Endothelial cell of umbilical vein (primary cell): ENCODE measurements around the gene GLRA2.

ENCODE experiments used
- CTCF ChIP-seq, 2 donors: IDR thresholded peaks; 1 replicate in 1 of 2; 2 replicates in 1 of 2; pipeline ENCODE4 v1.5.1; 2011; ENCODE audit warnings: low read length in 2 of 2, mild to moderate bottlenecking in 2 of 2, moderate library complexity in 2 of 2, control low read depth in 1 of 2, inconsistent platforms in 1 of 2, low read depth in 1 of 2; ENCODE audit not compliant: insufficient read depth in 1 of 2; ENCODE audit errors: extremely low read depth in 1 of 2
- EZH2 ChIP-seq: IDR thresholded peaks from 2 replicates; pipeline ENCODE4 v1.6.1; 2012; ENCODE audit warnings: borderline replicate concordance, low read depth, mild to moderate bottlenecking, moderate library complexity, low read length, inconsistent platforms; ENCODE audit not compliant: severe bottlenecking
- FOS ChIP-seq: IDR thresholded peaks from 2 replicates; pipeline ENCODE4 v1.6.1; 2011; ENCODE audit warnings: mild to moderate bottlenecking, low read length, moderate library complexity, borderline replicate concordance; ENCODE audit not compliant: insufficient read depth
- GATA2 ChIP-seq: IDR thresholded peaks from 2 replicates; pipeline ENCODE4 v1.7.0; 2011; ENCODE audit warnings: low read depth, mild to moderate bottlenecking, moderate library complexity, mixed read lengths, low read length; ENCODE audit not compliant: insufficient read length, insufficient read depth
- JUN ChIP-seq: IDR thresholded peaks from 2 replicates; pipeline ENCODE4 v1.6.1; 2011; ENCODE audit warnings: borderline replicate concordance, low read depth; ENCODE audit not compliant: insufficient read length, insufficient read depth
- MAX ChIP-seq: IDR thresholded peaks from 2 replicates; pipeline ENCODE4 v1.6.1; 2011; ENCODE audit not compliant: insufficient read depth, insufficient read length
- MYC ChIP-seq: IDR thresholded peaks from one replicate; pipeline ENCODE4 v1.6.1; 2011; ENCODE audit warnings: mild to moderate bottlenecking, low read depth, low read length
- POLR2A ChIP-seq: IDR thresholded peaks from 2 replicates; pipeline ENCODE4 v1.6.1; 2012; ENCODE audit warnings: low read depth, mild to moderate bottlenecking, control low read depth, low read length
- POLR2AphosphoS5 ChIP-seq: IDR thresholded peaks from 2 replicates; pipeline ENCODE4 v1.6.1; 2012; ENCODE audit warnings: low read depth, mild to moderate bottlenecking, control low read depth, low read length, moderate library complexity; ENCODE audit not compliant: insufficient read depth

GRCh38 chrX:14590216-14590615, 60.9 kb downstream of the GLRA2 start:
- TF ChIP-seq CTCF (IDR thresholded peaks at IDR 0.05; ENCODE audit: extremely low read depth in 1 of 2, insufficient read depth in 1 of 2, low read depth in 1 of 2, low read length in 2 of 2) = no peak
- no peak for TF ChIP-seq JUN
- no peak for TF ChIP-seq POLR2A
- no peak for TF ChIP-seq GATA2
- TF ChIP-seq MAX = no peak
- TF ChIP-seq MYC = no peak
- no peak for TF ChIP-seq POLR2AphosphoS5
- no peak for TF ChIP-seq EZH2
- TF ChIP-seq FOS = no peak
